PC-3 (cell line): ENCODE data around the gene PDP2.

Experiments
- CTCF ChIP-seq: fragments of 300-600 bp; sonication (generic); conservative IDR thresholded peaks from 2 replicates; pipeline ENCODE4 v1.5.1; 2017; ENCODE audit warnings: antibody characterized with exemption, low read depth, mild to moderate bottlenecking, low read length
- EZH2 ChIP-seq: fragments of 300-600 bp; sonication (generic); IDR thresholded peaks from one replicate; pipeline ENCODE4 v1.6.1; 2017; ENCODE audit warnings: antibody characterized with exemption, mild to moderate bottlenecking, low read length; ENCODE audit not compliant: unreplicated experiment
- EZH2phosphoT487 ChIP-seq: fragments of 300-600 bp; sonication (generic); IDR thresholded peaks from 2 replicates; pipeline ENCODE4 v1.6.1; 2018; ENCODE audit warnings: mild to moderate bottlenecking, antibody characterized with exemption, low read length, borderline replicate concordance

GRCh38 chr16:66881964-66882508, 1.7 kb downstream of the PDP2 start:
- TF ChIP-seq CTCF = no peak
- TF ChIP-seq EZH2 = no peak
- TF ChIP-seq EZH2phosphoT487 = no peak
